CD8-positive, alpha-beta memory T cell (primary cell): ENCODE data around the gene ARRDC5. TPM values are rescaled to one million over a fixed set of nuclear protein-coding genes. Genes with fewer than 3 reads are reported as not detected.
A peak's percentile ranks its signal among the peaks of the same experiment; 100 is the strongest.
"Not testable (repeated sequence)": the region's sequence is repeated elsewhere in the genome, so short reads cannot be mapped to it uniquely, and the experiment has no call there.

Source experiments
- CTCF ChIA-PET: fragments of 350-600 bp; sonication (Branson Sonifier 250); formaldehyde crosslinking; loops from one replicate; lab custom pipeline; 2021; ENCODE audit warnings: antibody characterized with exemption; lab: Charles Lee
- POLR2A ChIA-PET: fragments of 350-600 bp; sonication (Branson Sonifier 250); formaldehyde crosslinking; loops from one replicate; lab custom pipeline; 2021; ENCODE audit warnings: antibody characterized with exemption; lab: Charles Lee
- DNase-seq, 5 donors: peaks; one replicate each; pipeline versions ENCODE4 v3.0.0 to v3.0.0-alpha.2; 2020 to 2022; ENCODE audit warnings: mixed read lengths in 1 of 5
- H3K27ac ChIP-seq: one replicate; pipeline ENCODE4 v1.7.0; 2013; ENCODE audit warnings: low read depth, mild to moderate bottlenecking, low read length, moderate library complexity
- H3K27me3 ChIP-seq: 2 replicates; pipeline ENCODE4 v1.7.0; 2013; ENCODE audit warnings: low read length, mild to moderate bottlenecking; ENCODE audit not compliant: insufficient read depth, poor library complexity, severe bottlenecking
- H3K36me3 ChIP-seq: 2 replicates; pipeline ENCODE4 v1.7.0; 2013; ENCODE audit warnings: mild to moderate bottlenecking, low read length, moderate library complexity; ENCODE audit not compliant: insufficient read depth
- H3K4me1 ChIP-seq: 2 replicates; pipeline ENCODE4 v1.7.0; 2013; ENCODE audit warnings: mild to moderate bottlenecking, low read length, moderate library complexity; ENCODE audit not compliant: insufficient read depth
- H3K4me3 ChIP-seq: 2 replicates; pipeline ENCODE4 v1.7.0; 2013; ENCODE audit warnings: mild to moderate bottlenecking, low read length
- H3K9me3 ChIP-seq: 2 replicates; pipeline ENCODE4 v1.7.0; 2013; ENCODE audit warnings: mild to moderate bottlenecking, low read length
- H3K27ac Mint-ChIP-seq, 8 donors: one replicate each; pipeline ENCODE4 v1.8.0; 2020 to 2021; ENCODE audit warnings: mixed read lengths in 8 of 8, mild to moderate bottlenecking in 6 of 8, inconsistent platforms in 3 of 8, moderate library complexity in 3 of 8
- H3K27me3 Mint-ChIP-seq, 2 donors: one replicate each; pipeline ENCODE4 v1.8.0; 2020 to 2021; ENCODE audit warnings: mixed read lengths in 2 of 2, mild to moderate bottlenecking in 1 of 2, moderate library complexity in 1 of 2
- H3K36me3 Mint-ChIP-seq, 3 donors: one replicate each; pipeline ENCODE4 v1.8.0; 2020 to 2021; ENCODE audit warnings: mixed read lengths in 3 of 3, inconsistent platforms in 1 of 3, mild to moderate bottlenecking in 1 of 3
- H3K4me1 Mint-ChIP-seq, 3 donors: one replicate each; pipeline ENCODE4 v1.8.0; 2020 to 2021; ENCODE audit warnings: mixed read lengths in 3 of 3, inconsistent platforms in 1 of 3, mild to moderate bottlenecking in 1 of 3
- H3K4me3 Mint-ChIP-seq, 7 donors: one replicate each; pipeline ENCODE4 v1.8.0; 2020 to 2021; ENCODE audit warnings: mixed read lengths in 7 of 7, mild to moderate bottlenecking in 6 of 7, moderate library complexity in 4 of 7, inconsistent platforms in 2 of 7
- H3K9me3 Mint-ChIP-seq, 5 donors: one replicate each; pipeline ENCODE4 v1.8.0; 2020 to 2022; ENCODE audit warnings: mixed read lengths in 5 of 5, mild to moderate bottlenecking in 3 of 5, moderate library complexity in 2 of 5, inconsistent platforms in 1 of 5
- polyA plus RNA-seq: library from polyadenylated mRNA; unstranded; fragments of 300-500 nt; fragmentation: Illumina TruSeq; gene quantifications from one replicate; pipeline ENCODE4 v1.2.3, GENCODE V29; 2021
- total RNA-seq, 2 experiments: library from RNA; stranded (reverse); gene quantifications; one replicate each; pipeline ENCODE4 v1.2.3, GENCODE V29; 2021

ARRDC5 gene
- total and polyA plus RNA-seq, 3 experiments from 2014 or later, result 1.8 to 5.5 (median 2.2) TPM

GRCh38 chr19:4866595-4867424 lies 35.9 kb downstream of the ARRDC5 start:
- H3K27me3 ChIP-seq, result no peaks in the 10 kb centered on the region
- H3K36me3 ChIP-seq, result no peaks in the 10 kb centered on the region
- DNase-seq, result peak; percentile 16 to 66 (median 36)
- POLR2A ChIA-PET, result interaction anchor here (0.9 to 1.8 kb wide), 3 partner anchors 48 to 102 kb away, joined by 3 to 11 read pairs (median 9); partner anchors contain the start of gene KDM4B
- H3K4me1 Mint-ChIP-seq, result peaks cover 7 to 15% (median 8%) of the 10 kb centered on the region in 3 donors
- H3K4me3 Mint-ChIP-seq, result peak overlapping the region; percentile 78 to 89 (median 82)
- peak overlapping the region; percentile 83 for H3K4me3 ChIP-seq
- CTCF ChIA-PET, result interaction anchor here (0.9 to 10.6 kb wide), 8 partner anchors 11 to 165 kb away, joined by 3 to 124 read pairs (median 6); partner anchors contain the start of gene FEM1A
- H3K9me3 Mint-ChIP-seq, result no peaks in the 10 kb centered on the region
- no peaks in the 10 kb centered on the region for H3K9me3 ChIP-seq
- H3K27ac Mint-ChIP-seq, result peak overlapping the region; percentile 10 to 88 (median 60)
- H3K27me3 Mint-ChIP-seq, result no peaks in the 10 kb centered on the region
- H3K36me3 Mint-ChIP-seq, result no peaks in the 10 kb centered on the region
- peak overlapping the region; percentile 71 for H3K27ac ChIP-seq
- H3K4me1 ChIP-seq, result peaks cover 7% of the 10 kb centered on the region

DNA sequence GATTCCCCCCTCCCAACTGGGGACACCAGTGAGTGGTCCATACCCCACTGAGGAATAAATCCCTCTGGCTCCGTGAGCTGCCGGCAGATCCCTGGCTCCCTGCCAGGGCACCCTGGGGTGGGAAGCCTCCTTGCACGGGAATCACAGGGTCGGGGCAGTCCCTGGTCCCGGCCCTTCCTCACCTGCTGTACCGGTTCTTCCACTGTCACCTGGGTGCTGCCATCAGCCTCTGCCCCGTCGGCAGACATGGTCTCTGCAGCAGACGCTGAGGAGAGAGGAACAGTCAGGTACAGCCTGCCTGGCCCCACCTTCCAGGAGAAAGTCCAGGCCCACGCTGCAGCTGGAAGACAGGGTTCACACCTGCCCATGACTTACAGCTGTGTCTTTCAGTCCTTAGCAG lies 41.5 kb downstream of the ARRDC5 start:
- no peaks in the 10 kb centered on the region for H3K27me3 Mint-ChIP-seq
- no peak for DNase-seq
- ChIA-PET CTCF (interaction anchor here (1.6 to 2.0 kb wide), 3 partner anchors 10 to 52 kb away, joined by 4 to 5 read pairs (median 5); no protein-coding TSS in a partner anchor), POLR2A (no interaction called here)
- H3K9me3 ChIP-seq, result no peaks in the 10 kb centered on the region
- no peak overlapping the region for H3K27ac ChIP-seq
- H3K4me3 ChIP-seq, result no peak overlapping the region
- H3K27me3 ChIP-seq, result no peaks in the 10 kb centered on the region
- H3K9me3 Mint-ChIP-seq, result no peaks in the 10 kb centered on the region
- peaks cover 7% of the 10 kb centered on the region for H3K36me3 ChIP-seq
- no peak overlapping the region for H3K4me3 Mint-ChIP-seq
- H3K36me3 Mint-ChIP-seq, result peaks cover 0 to 15% (median 0%) of the 10 kb centered on the region in 3 donors
- H3K4me1 ChIP-seq, result no peaks in the 10 kb centered on the region
- peaks cover 0 to 2% (median 0%) of the 10 kb centered on the region in 3 donors for H3K4me1 Mint-ChIP-seq
- H3K27ac Mint-ChIP-seq, result no peak overlapping the region

- no peaks in the 10 kb centered on the region for H3K4me1 ChIP-seq
- H3K27me3 ChIP-seq, result no peaks in the 10 kb centered on the region
- POLR2A ChIA-PET, result no interaction called here
- CTCF ChIA-PET, result interaction anchor here (1.1 to 2.7 kb wide), 4 partner anchors 8 to 69 kb away, joined by 3 to 12 read pairs (median 5); partner anchors contain the start of gene FEM1A
- Mint-ChIP-seq H3K27me3 (no peaks in the 10 kb centered on the region), H3K4me3 (no peak overlapping the region), H3K4me1 (peaks cover 0 to 2% (median 0%) of the 10 kb centered on the region in 3 donors), H3K27ac (no peak overlapping the region), H3K36me3 (peaks cover 0 to 22% (median 3%) of the 10 kb centered on the region in 3 donors), H3K9me3 (no peaks in the 10 kb centered on the region)
- no peak overlapping the region for H3K27ac ChIP-seq
- DNase-seq, result no peak
- no peak overlapping the region for H3K4me3 ChIP-seq
- peaks cover 7% of the 10 kb centered on the region for H3K36me3 ChIP-seq
- H3K9me3 ChIP-seq, result no peaks in the 10 kb centered on the region
These were observed 43.0 kb downstream of the ARRDC5 start for GRCh38 chr19:4859697-4860096.

DNA sequence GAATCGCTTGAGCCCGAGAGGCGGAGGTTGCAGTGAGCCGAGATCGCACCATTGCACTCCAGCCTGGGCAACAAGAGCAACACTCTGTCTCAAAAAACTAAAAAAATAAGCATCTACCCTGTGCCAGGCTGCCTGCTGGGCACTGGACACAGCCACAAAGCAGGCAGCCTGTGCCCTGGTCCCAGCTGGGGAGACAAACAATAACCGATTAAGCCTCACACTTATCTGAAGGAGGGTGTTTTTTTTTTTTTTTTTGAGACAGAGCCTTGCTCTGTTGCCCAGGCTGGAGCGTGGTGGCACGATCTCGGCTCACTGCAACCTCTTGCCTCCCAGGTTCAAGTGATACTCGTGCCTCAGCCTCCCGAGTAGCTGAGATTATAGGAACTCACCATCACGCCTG lies 46.2 kb downstream of the ARRDC5 start:
- H3K4me3 Mint-ChIP-seq, DNase-seq, H3K27ac Mint-ChIP-seq, H3K4me1 ChIP-seq, POLR2A ChIA-PET, H3K36me3 ChIP-seq, H3K4me1 Mint-ChIP-seq, H3K9me3 ChIP-seq, H3K4me3 ChIP-seq, H3K27ac ChIP-seq, H3K9me3 Mint-ChIP-seq, H3K27me3 ChIP-seq, H3K27me3 Mint-ChIP-seq: not testable (repeated sequence)
- CTCF ChIA-PET, result interaction anchor here (1.3 to 15.9 kb wide), 3 partner anchors 11 to 55 kb away, joined by 4 to 205 read pairs (median 12); partner anchors contain the start of gene PLIN3
- H3K36me3 Mint-ChIP-seq, result peaks cover 2 to 28% (median 8%) of the 10 kb centered on the region in 3 donors

GRCh38 chr19:4853506-4853905 lies 49.2 kb downstream of the ARRDC5 start:
- CTCF ChIA-PET, result interaction anchor here (3.1 to 15.9 kb wide), 3 partner anchors 15 to 58 kb away, joined by 10 to 205 read pairs (median 43); partner anchors contain the start of gene PLIN3
- H3K4me1 ChIP-seq, H3K27me3 Mint-ChIP-seq, H3K27ac ChIP-seq, DNase-seq, H3K36me3 ChIP-seq, H3K4me3 ChIP-seq, H3K27me3 ChIP-seq, POLR2A ChIA-PET, H3K4me3 Mint-ChIP-seq, H3K9me3 ChIP-seq, H3K9me3 Mint-ChIP-seq, H3K4me1 Mint-ChIP-seq: not testable (repeated sequence)
- Mint-ChIP-seq H3K36me3 (peaks cover 3 to 22% (median 8%) of the 10 kb centered on the region in 3 donors), H3K27ac (peak overlapping the region in 1 of 8 donors; percentile 38)

DNA sequence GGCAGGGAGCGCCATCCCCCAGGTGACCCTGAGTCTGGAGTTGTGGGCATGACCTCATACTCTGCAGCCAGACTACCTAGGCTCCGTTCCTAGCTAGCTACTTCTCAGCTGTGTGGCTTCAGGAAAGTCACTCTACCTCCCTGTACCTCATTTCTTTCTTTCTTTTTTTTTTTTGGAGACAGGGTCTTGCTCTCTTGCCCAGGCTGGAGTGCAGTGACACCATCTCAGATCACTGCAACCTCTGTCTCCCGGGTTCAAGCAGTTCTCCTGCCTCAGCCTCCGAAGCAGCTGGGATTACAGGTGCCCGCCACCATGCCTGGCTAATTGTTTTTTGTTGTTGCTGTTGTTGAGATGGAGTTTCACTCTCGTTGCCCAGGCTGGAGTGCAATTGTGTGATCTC lies 50.2 kb downstream of the ARRDC5 start:
- Histone ChIP-seq H3K27ac (no peak overlapping the region), H3K36me3 (no peaks in the 10 kb centered on the region), H3K9me3 (no peaks in the 10 kb centered on the region), H3K4me1 (no peaks in the 10 kb centered on the region), H3K27me3 (no peaks in the 10 kb centered on the region), H3K4me3 (no peak overlapping the region)
- Mint-ChIP-seq H3K27ac (no peak overlapping the region), H3K9me3 (no peaks in the 10 kb centered on the region), H3K27me3 (no peaks in the 10 kb centered on the region), H3K36me3 (peaks cover 3 to 29% (median 8%) of the 10 kb centered on the region in 3 donors), H3K4me1 (peaks cover 2 to 4% (median 3%) of the 10 kb centered on the region in 3 donors), H3K4me3 (no peak overlapping the region)
- DNase-seq, result no peak
- POLR2A ChIA-PET, result no interaction called here
- CTCF ChIA-PET, result interaction anchor here (1.2 to 15.9 kb wide), 6 partner anchors 16 to 179 kb away, joined by 3 to 205 read pairs (median 14); partner anchors contain the start of gene PLIN3

DNA sequence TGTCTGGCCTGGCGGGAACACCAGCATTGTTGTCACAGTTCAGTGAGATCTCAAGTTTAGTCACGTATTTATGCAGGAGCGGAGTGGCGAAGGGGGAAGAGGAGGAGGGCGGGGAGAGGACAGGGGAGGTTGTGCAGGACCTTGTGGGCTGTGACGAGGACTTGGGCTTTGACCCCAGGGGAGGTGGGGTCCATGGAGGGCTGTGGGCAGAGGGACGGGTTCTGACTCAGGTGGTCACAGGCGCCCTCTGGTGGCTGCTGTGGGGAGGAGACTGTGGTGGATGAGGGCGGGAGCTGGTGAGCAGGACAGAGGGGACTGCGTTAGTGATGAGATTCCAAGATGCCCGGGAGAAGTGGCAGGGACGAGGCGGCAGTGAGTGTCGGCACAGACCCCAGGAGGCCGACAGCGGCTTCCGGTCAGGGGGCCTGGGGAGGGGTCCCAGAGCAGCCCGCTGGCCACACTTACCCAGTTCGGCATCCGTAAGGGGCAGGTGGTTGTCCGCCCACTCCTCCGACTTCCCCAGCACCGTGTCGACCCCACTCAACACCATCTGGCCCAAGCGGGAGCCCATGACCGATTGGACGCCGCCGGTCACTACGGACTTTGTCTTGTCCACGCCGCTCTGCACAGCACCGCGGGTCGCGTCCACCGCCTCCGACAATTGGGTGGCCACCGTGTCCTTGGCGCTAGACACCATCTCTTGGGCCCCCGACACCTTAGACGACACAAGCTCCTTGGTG lies 51.0 kb downstream of the ARRDC5 start:
- Mint-ChIP-seq H3K27ac (peak overlapping the region in 1 of 8 donors; percentile 19), H3K27me3 (no peaks in the 10 kb centered on the region), H3K4me3 (no peak overlapping the region), H3K36me3 (peaks cover 3 to 28% (median 8%) of the 10 kb centered on the region in 3 donors), H3K9me3 (no peaks in the 10 kb centered on the region), H3K4me1 (peaks cover 2 to 4% (median 3%) of the 10 kb centered on the region in 3 donors)
- DNase-seq, result peak; percentile 60 to 82 (median 68)
- H3K27ac ChIP-seq, result no peak overlapping the region
- no peak overlapping the region for H3K4me3 ChIP-seq
- no peaks in the 10 kb centered on the region for H3K36me3 ChIP-seq
- H3K4me1 ChIP-seq, result no peaks in the 10 kb centered on the region
- no peaks in the 10 kb centered on the region for H3K27me3 ChIP-seq
- POLR2A ChIA-PET, result interaction anchor here (1.1 kb wide), 1 partner anchor 42 kb away, joined by 3 read pairs; no protein-coding TSS in a partner anchor
- no peaks in the 10 kb centered on the region for H3K9me3 ChIP-seq
- CTCF ChIA-PET, result interaction anchor here (0.6 to 15.9 kb wide), 14 partner anchors 8 to 180 kb away, joined by 3 to 205 read pairs (median 4); partner anchors contain the start of gene PLIN3
